Upper lobe of left lung (tissue), 6 donors: ENCODE data around the gene TBCD. TPM values are rescaled to one million over a fixed set of nuclear protein-coding genes. Genes with fewer than 3 reads are reported as not detected.
A peak's percentile ranks its signal among the peaks of the same experiment; 100 is the strongest.

Experiments
- ATAC-seq, 2 donors: fragments of 200-7000 bp; cut with Tn5 transposase; one replicate each; pipeline ENCODE4 v1.9.1; 2022; ENCODE audit warnings: mild to moderate bottlenecking in 2 of 2, moderate library complexity in 2 of 2; ENCODE audit not compliant: low FRiP score in 2 of 2
- DNase-seq, 2 donors: peaks; one replicate each; pipeline ENCODE4 v3.0.0-alpha.2; 2019 to 2020
- H3K27ac ChIP-seq, 4 donors: fragments of 200-600 bp; sonication (generic); one replicate each; pipeline ENCODE4 v1.5.1; 2016 to 2019
- H3K27me3 ChIP-seq, 4 donors: fragments of 200-600 bp; sonication (generic); one replicate each; pipeline ENCODE4 v1.5.1; 2017 to 2019
- H3K36me3 ChIP-seq, 4 donors: fragments of 200-600 bp; sonication (generic); one replicate each; pipeline ENCODE4 v1.5.1; 2016 to 2019
- H3K4me1 ChIP-seq, 4 donors: fragments of 200-600 bp; sonication (generic); one replicate each; pipeline ENCODE4 v1.5.1; 2018 to 2019
- H3K4me3 ChIP-seq, 4 donors: fragments of 200-600 bp; sonication (generic); one replicate each; pipeline ENCODE4 v1.5.1; 2017 to 2019; ENCODE audit warnings: mild to moderate bottlenecking in 2 of 4, moderate library complexity in 1 of 4
- H3K9me3 ChIP-seq, 4 donors: fragments of 200-600 bp; sonication (generic); one replicate each; pipeline ENCODE4 v1.5.1; 2018 to 2019
- EP300 ChIP-seq, 4 donors: sonication (generic); formaldehyde crosslinking; IDR thresholded peaks; one replicate each; pipeline ENCODE4 v1.5.1; 2017; ENCODE audit warnings: antibody characterized with exemption in 4 of 4, control low read depth in 2 of 4
- POLR2A ChIP-seq, 4 donors: fragments of 450-650 bp; IDR thresholded peaks; one replicate each; pipeline ENCODE4 v1.5.1; 2016 to 2017; ENCODE audit warnings: antibody characterized with exemption in 4 of 4, mild to moderate bottlenecking in 2 of 4
- POLR2AphosphoS5 ChIP-seq, 2 donors: sonication (generic); formaldehyde crosslinking; IDR thresholded peaks; one replicate each; pipeline ENCODE4 v1.5.1; 2017; ENCODE audit warnings: antibody characterized with exemption in 2 of 2
- WGBS, 2 donors: methylation state at CpG; one replicate each; pipeline ENCODE4 v1.1.5; 2017 to 2018; 5-methylcytosine and 5-hydroxymethylcytosine counted together
- total RNA-seq, 6 donors: library from RNA; depleted of rRNA in 4 of 6; stranded (reverse); fragments of >200 nt in 4 of 6; gene quantifications; one replicate each; pipeline versions ENCODE4 v1.1.0 to v1.2.1, GENCODE V29; 2016 to 2021
- TF ChIP-seq, protein P1 (sequence below), 6 experiments: fragments of 450-650 bp in 4 of 6; fragments of 200-600 bp in 2 of 6; sonication (generic) in 2 of 6; IDR thresholded peaks; one replicate each; pipeline ENCODE4 v1.5.1; 2016 to 2019; ENCODE audit warnings: antibody characterized with exemption in 6 of 6
- donor health status: DM: no; HTN: no; CAD: no; lungs with moderate emphysema.
- donor health status: DM: no; HTN: yes; CAD: no; lungs with severe emphysema.

TBCD gene
- total RNA-seq, 6 donors from 2014 or later, result 71.3 to 262 (median 104) TPM

- Histone ChIP-seq H3K27ac (peak overlapping the region; percentile 78 to 92 (median 81)), H3K36me3 (peaks cover 0 to 14% (median 4%) of the 10 kb centered on the region in 4 donors), H3K9me3 (no peaks in the 10 kb centered on the region), H3K4me3 (peak overlapping the region in 1 of 4 donors; percentile 6), H3K27me3 (no peaks in the 10 kb centered on the region), H3K4me1 (peaks cover 30 to 64% (median 56%) of the 10 kb centered on the region in 4 donors)
- peak in 1 of 4 donors; percentile 53 for TF ChIP-seq EP300 (IDR thresholded peaks at IDR 0.05)
- TF ChIP-seq POLR2A (IDR thresholded peaks at IDR 0.05), result no peak
- TF ChIP-seq, protein P1, sequence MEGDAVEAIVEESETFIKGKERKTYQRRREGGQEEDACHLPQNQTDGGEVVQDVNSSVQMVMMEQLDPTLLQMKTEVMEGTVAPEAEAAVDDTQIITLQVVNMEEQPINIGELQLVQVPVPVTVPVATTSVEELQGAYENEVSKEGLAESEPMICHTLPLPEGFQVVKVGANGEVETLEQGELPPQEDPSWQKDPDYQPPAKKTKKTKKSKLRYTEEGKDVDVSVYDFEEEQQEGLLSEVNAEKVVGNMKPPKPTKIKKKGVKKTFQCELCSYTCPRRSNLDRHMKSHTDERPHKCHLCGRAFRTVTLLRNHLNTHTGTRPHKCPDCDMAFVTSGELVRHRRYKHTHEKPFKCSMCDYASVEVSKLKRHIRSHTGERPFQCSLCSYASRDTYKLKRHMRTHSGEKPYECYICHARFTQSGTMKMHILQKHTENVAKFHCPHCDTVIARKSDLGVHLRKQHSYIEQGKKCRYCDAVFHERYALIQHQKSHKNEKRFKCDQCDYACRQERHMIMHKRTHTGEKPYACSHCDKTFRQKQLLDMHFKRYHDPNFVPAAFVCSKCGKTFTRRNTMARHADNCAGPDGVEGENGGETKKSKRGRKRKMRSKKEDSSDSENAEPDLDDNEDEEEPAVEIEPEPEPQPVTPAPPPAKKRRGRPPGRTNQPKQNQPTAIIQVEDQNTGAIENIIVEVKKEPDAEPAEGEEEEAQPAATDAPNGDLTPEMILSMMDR (IDR thresholded peaks at IDR 0.05), result no peak
- peak in 1 of 2 donors; percentile 25 for TF ChIP-seq POLR2AphosphoS5 (IDR thresholded peaks at IDR 0.05)
- ATAC-seq (peak; percentile 14 to 80), DNase-seq (peak in 1 of 2 donors; percentile 78)
- WGBS, 2 donors, result 62 to 63% methylated on average over 15 to 25 of the region's 28 CpGs
These were observed 137.9 kb downstream of the TBCD start for GRCh38 chr17:82889496-82890338.

GRCh38 chr17:82890339-82890730, 138.5 kb downstream of the TBCD start:
- WGBS, 2 donors, result 74 to 85% methylated on average over 14 to 18 of the region's 18 CpGs
- Histone ChIP-seq H3K4me1 (peaks cover 29 to 66% (median 50%) of the 10 kb centered on the region in 4 donors), H3K27ac (peak overlapping the region; percentile 78 to 92 (median 81))

GRCh38 chr17:82890926-82891678, 139.2 kb downstream of the TBCD start:
- TF ChIP-seq, protein P1 (IDR thresholded peaks at IDR 0.05), result no peak
- TF ChIP-seq EP300 (IDR thresholded peaks at IDR 0.05) (no peak), POLR2A (IDR thresholded peaks at IDR 0.05) (no peak), POLR2AphosphoS5 (IDR thresholded peaks at IDR 0.05) (no peak)
- H3K4me1 ChIP-seq, result peaks cover 22 to 59% (median 42%) of the 10 kb centered on the region in 4 donors
- peak in 1 of 2 donors; percentile 67 for DNase-seq
- peak overlapping the region; percentile 78 to 92 (median 81) for H3K27ac ChIP-seq
- no peaks in the 10 kb centered on the region for H3K27me3 ChIP-seq
- 73 to 82% methylated on average over 26 to 27 of the region's 29 CpGs for WGBS, 2 donors
- H3K9me3 ChIP-seq, result no peaks in the 10 kb centered on the region
- H3K36me3 ChIP-seq, result peaks cover 0 to 26% (median 11%) of the 10 kb centered on the region in 4 donors
- no peak for ATAC-seq
- no peak overlapping the region for H3K4me3 ChIP-seq

More at GRCh38 chr17:82890339-82890730, 138.5 kb downstream of the TBCD start:
- ATAC-seq (peak in 1 of 2 donors; percentile 23), DNase-seq (peak; percentile 72 to 84)
- peak in 1 of 4 donors; percentile 38 for TF ChIP-seq POLR2A (IDR thresholded peaks at IDR 0.05)
- no peak for TF ChIP-seq POLR2AphosphoS5 (IDR thresholded peaks at IDR 0.05)
- H3K27me3 ChIP-seq, result no peaks in the 10 kb centered on the region
- peaks cover 0 to 19% (median 7%) of the 10 kb centered on the region in 4 donors for H3K36me3 ChIP-seq
- no peaks in the 10 kb centered on the region for H3K9me3 ChIP-seq
- H3K4me3 ChIP-seq, result peak overlapping the region in 1 of 4 donors; percentile 6

DNA sequence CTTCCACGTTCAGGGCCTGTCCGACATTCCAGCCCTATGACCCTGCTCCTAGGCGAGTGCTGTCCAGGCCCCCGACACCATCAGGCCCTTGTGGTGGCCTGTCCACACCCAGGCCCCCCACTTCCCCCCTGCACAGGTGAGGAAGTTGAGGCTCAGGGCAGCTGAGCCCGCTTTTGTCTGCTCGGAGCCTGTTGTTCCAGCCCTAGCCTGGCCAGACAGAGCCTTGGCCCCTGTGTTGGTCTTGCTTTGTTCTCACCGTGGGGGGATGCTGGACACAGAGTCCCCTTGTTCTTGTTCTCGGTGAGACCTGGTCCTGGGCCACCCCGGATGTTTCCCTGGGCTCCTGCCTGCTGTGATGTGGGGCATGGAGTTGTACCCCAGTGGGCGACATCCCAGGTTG, 140.0 kb downstream of the TBCD start:
- no peak for DNase-seq
- Histone ChIP-seq H3K36me3 (peaks cover 0 to 27% (median 11%) of the 10 kb centered on the region in 4 donors), H3K4me1 (peaks cover 20 to 55% (median 40%) of the 10 kb centered on the region in 4 donors), H3K27me3 (no peaks in the 10 kb centered on the region), H3K9me3 (no peaks in the 10 kb centered on the region), H3K27ac (peak overlapping the region in 3 of 4 donors; percentile 78 to 92 (median 84)), H3K4me3 (no peak overlapping the region)
- ATAC-seq, result no peak
- WGBS, 2 donors, result 88 to 95% methylated on average over 8 to 10 of the region's 10 CpGs
- TF ChIP-seq, protein P1 (IDR thresholded peaks at IDR 0.05), result no peak
- TF ChIP-seq POLR2AphosphoS5 (IDR thresholded peaks at IDR 0.05) (no peak), EP300 (IDR thresholded peaks at IDR 0.05) (no peak), POLR2A (IDR thresholded peaks at IDR 0.05) (no peak)
